PFSK-1 (cell line): Measurements from ENCODE around the gene RALGPS2.

Source experiments
- FOXP2 ChIP-seq: optimal IDR thresholded peaks from 2 replicates; pipeline ENCODE3; 2011; ENCODE audit warnings: borderline replicate concordance, control low read depth, inconsistent platforms; ENCODE audit not compliant: insufficient read depth; ENCODE audit errors: extremely low read length, extremely low read depth
- POLR2AphosphoS5 ChIP-seq: IDR thresholded peaks from 2 replicates; pipeline ENCODE4 v1.6.1; 2012; ENCODE audit warnings: low read depth, mild to moderate bottlenecking, control low read depth, low read length, moderate library complexity
- REST ChIP-seq, 2 experiments: IDR thresholded peaks; 2 replicates each; pipeline versions ENCODE4 v1.6.1 to v1.8.0; 2011 to 2012; ENCODE audit warnings: low read depth in 2 of 2, low read length in 2 of 2, control low read depth in 1 of 2, inconsistent platforms in 1 of 2, mild to moderate bottlenecking in 1 of 2, moderate library complexity in 1 of 2; ENCODE audit not compliant: insufficient read depth in 1 of 2
- SIN3A ChIP-seq: IDR thresholded peaks from 2 replicates; pipeline ENCODE4 v1.6.1; 2012; ENCODE audit warnings: mild to moderate bottlenecking, low read length, moderate library complexity, borderline replicate concordance; ENCODE audit not compliant: insufficient read depth
- TAF1 ChIP-seq: IDR thresholded peaks from 2 replicates; pipeline ENCODE4 v1.6.1; 2012; ENCODE audit warnings: low read length, control low read depth, borderline replicate concordance; ENCODE audit not compliant: insufficient read depth

Gene RALGPS2

DNA sequence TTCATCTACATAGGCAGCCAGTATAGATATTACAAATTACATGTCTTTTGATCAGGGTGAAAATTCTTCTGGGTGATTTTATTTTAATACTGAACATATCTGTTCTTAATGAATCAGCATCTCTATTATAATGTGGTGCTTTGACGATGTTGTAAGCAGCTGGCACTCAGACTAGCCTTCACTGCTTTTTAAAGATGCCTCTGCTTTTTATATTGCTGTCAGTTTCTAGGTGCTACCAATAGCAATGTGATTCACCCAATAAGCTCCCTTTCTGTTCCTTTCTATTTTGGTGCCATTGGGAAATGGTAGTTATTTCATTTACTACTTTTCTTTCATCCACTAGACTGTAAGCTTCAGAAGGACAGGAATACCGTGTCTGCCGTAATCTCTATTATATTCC lies 156.9 kb downstream of the RALGPS2 start:
- TF ChIP-seq REST (IDR thresholded peaks at IDR 0.05; ENCODE audit: insufficient read depth in 1 of 2, low read depth in 2 of 2, low read length in 2 of 2) (no peak), POLR2AphosphoS5 (no peak), TAF1 (no peak), SIN3A (no peak), FOXP2 (no peak)

GRCh38 chr1:178885869-178886268 lies 160.8 kb downstream of the RALGPS2 start:
- no peak for TF ChIP-seq TAF1
- no peak for TF ChIP-seq FOXP2
- TF ChIP-seq POLR2AphosphoS5, result no peak
- TF ChIP-seq REST (IDR thresholded peaks at IDR 0.05; ENCODE audit: insufficient read depth in 1 of 2, low read depth in 2 of 2, low read length in 2 of 2), result no peak
- no peak for TF ChIP-seq SIN3A

DNA sequence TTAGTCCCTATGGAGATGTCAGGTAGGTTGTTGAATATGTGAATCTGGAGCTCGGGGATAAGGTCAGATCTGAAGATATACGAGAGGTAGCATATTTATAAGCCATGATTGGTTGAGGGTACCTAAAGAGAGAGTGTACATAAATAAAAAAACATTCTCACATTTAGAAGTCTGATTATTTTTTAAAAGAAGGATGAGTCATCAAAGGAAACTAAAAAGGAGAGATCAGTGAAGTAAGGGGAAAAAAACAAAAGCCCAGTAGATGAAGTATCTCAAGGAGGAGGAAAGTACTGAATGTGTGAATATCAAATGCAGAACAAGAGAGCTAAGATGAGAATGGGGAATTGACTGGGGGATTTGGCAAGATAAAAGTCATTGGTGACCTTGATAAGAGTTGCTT lies 161.5 kb downstream of the RALGPS2 start:
- TF ChIP-seq FOXP2, result no peak
- no peak for TF ChIP-seq TAF1
- no peak for TF ChIP-seq REST (IDR thresholded peaks at IDR 0.05; ENCODE audit: insufficient read depth in 1 of 2, low read depth in 2 of 2, low read length in 2 of 2)
- TF ChIP-seq SIN3A, result no peak
- no peak for TF ChIP-seq POLR2AphosphoS5

- no peak for TF ChIP-seq SIN3A
- no peak for TF ChIP-seq FOXP2
Observed at GRCh38 chr1:178895928-178896327, 170.9 kb downstream of the RALGPS2 start.

GRCh38 chr1:178898401-178898800 lies 173.4 kb downstream of the RALGPS2 start:
- TF ChIP-seq POLR2AphosphoS5, result no peak
- TF ChIP-seq FOXP2, result no peak
- TF ChIP-seq SIN3A, result no peak
- no peak for TF ChIP-seq REST (IDR thresholded peaks at IDR 0.05; ENCODE audit: insufficient read depth in 1 of 2, low read depth in 2 of 2, low read length in 2 of 2)
- TF ChIP-seq TAF1, result no peak

DNA sequence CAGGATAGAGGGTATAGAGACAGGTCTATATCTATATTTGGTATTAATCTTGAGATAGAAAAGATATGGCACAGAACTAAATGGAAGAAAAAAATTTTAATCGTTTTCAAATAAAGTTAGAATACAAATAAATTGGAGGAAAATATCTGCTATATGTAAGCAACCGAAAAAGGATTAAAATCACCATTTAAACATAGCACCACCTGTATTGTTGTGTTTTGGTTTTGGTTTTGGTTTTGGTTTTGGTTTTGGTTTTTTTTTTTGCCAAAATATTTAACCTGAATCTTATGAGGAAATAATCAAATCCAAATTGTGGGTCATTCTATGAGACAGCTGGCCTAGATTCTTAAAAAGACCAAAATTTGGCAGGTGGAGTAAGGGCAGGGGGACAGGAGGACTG lies 174.4 kb downstream of the RALGPS2 start:
- TF ChIP-seq REST (IDR thresholded peaks at IDR 0.05; ENCODE audit: insufficient read depth in 1 of 2, low read depth in 2 of 2, low read length in 2 of 2) (no peak), POLR2AphosphoS5 (no peak), TAF1 (no peak), SIN3A (no peak), FOXP2 (no peak)
